DMS53 (cell line): ENCODE measurements around the gene SH3RF1.

ENCODE experiments used
- DNase-seq: peaks from one replicate; lab custom pipeline; 2025; lab: John Stamatoyannopoulos, UW

The SH3RF1 gene

GRCh38 chr4:169136796-169137557 lies 133.8 kb downstream of the SH3RF1 start:
- DNase-seq = no peak

- no peak for DNase-seq
Observed at GRCh38 chr4:169136330-169136729, 134.4 kb downstream of the SH3RF1 start.

GRCh38 chr4:169135776-169136175 lies 135.0 kb downstream of the SH3RF1 start:
- no peak for DNase-seq

DNA sequence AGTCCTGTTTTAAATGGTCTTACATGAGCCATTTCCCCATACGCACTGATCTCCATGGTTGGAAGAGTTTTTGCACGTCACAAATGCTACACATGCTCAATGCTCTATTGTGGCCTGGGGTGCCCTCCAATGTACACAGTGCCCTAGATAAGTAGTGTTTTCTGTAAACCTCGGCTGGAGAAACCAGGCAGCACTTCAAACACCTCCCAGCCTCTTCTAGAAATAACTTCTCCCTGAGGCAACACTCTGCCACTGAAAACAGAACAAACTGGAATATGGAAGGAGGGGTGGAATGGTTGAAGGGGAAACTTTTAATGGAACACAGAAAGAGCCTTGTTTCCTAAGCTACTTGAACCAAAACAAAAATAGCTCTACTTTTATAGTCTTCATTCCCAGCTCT lies 136.8 kb downstream of the SH3RF1 start:
- peak; percentile 20 for DNase-seq

GRCh38 chr4:169132561-169133305 lies 138.0 kb downstream of the SH3RF1 start:
- no peak for DNase-seq

DNA sequence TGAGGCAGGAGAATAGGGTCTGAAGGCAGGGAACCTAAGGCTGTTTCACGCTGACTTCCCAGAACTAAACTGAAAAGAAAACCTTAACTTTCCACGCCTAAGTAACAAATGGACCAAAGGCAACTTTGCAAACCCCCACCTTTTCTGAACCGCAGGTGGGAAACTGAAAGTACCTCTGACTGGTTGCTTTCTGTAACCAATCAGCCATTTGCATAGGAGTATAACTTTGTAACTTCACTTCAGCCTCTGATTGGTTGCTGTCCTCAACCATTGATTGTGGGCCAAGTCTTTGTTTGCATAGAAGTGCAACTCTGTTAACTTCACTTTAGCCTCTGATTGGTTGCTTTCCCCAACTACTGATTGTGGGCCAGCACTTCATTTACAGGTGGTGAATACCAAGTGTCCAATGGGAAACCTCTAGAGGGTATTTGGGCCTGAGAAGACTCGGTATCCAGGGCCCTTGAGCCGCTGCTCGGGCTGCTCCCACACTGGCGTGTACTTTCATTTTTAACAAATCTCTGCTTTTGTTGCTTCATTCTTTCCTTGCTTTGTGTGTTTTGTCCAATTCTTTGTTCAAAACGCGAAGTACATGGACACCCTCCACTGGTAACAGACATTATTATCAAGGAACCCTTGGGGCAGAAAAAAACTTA lies 139.1 kb downstream of the SH3RF1 start:
- no peak for DNase-seq

DNA sequence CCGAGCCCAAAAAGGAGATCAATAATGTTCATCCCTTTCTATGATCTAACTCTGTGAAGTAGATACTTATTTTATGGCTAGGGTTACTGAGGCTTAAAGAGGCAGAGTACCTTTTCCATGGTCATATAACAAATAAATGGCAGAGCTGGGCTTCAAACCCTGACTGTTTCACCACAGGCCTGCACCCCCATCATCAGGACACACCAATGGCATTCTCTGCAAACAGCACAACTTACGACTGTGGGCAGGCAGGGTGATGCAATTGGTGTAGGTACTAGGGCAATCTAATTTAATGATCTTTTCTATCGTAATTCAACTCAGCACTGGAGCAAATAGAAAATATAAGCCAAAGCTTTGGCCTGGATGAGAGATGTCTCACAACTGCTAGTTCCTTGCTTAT lies 141.9 kb downstream of the SH3RF1 start:
- DNase-seq = no peak

GRCh38 chr4:169127314-169127713 lies 143.4 kb downstream of the SH3RF1 start:
- DNase-seq = no peak

DNA sequence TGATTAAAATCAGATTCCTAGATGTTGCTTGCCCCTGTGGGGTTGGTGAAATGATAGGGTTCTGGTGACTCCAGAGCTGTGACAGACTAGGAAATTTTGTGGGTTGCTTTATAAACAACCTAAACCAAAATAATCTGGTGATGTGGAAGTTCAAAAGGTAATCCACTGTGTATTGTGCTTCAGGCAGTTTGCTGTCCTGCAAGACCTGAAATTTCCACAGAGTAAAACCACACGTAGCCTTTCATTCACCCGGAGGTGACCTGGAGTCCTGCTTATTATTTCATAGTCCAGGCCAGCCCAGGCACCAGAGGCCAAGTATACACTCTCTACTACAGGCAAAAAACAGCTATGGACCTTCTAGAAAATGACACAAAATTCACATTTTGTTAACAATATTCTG lies 146.1 kb downstream of the SH3RF1 start:
- no peak for DNase-seq

DNA sequence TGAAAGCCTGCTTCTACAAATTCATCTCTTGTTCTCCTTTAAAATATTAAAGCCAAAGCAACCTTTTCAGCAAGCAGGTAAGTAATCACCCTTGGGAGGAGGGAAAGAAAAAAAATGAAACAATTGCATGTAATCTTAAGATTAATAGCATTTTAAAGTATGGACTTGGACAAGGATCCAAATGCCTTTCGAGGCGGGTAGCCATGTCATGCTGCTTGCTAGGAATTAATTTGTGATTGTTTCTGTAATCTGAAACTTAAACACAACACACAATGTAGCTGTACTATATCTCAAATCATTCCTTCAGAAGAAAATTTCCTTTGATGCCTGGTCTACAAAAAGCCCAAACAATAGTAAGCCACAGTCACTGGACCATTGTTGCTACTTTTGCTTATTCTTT lies 148.3 kb downstream of the SH3RF1 start:
- no peak for DNase-seq

DNA sequence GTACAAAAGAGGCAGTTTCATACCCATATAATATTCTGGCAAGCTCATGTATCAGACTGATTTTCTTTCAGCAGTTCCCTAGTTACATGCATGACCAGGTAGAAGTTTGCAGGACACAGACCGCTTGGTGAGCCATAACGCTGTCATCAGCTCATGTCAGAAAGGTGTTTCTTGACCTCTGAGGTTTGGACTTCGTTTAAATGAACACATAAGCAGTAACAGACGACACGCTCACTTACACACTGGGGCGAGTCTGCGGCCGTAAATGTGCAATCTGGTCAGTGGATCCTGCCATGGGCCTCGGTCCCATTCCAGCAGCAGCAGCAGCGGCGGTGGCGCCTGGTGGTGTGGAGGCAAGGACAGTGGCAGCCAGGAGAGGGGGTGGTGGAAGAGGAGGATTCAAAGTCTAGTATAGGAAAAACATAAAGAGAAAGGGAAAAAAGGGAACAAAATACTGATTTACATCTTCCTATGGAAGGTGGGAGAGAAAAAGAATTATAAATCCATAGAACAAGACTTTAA lies 148.8 kb downstream of the SH3RF1 start:
- DNase-seq = no peak

DNA sequence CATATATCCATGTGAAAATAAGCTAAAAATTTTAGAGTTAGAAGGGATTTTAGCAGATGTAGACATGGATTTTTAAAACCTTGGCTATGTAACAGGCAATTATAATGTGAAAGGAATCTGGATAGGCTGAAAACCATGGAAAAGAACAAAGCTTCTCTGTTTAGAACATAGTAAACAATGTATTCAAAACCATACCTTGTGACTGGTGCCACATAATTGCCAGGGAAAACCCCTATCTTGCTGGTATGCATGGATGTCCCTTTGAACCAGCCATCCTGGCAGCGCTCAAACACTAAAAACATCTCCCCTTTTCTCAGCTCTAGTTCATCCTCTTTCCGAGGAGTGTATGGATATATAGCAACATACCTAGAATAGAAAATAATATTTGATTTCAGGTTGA lies 150.1 kb downstream of the SH3RF1 start:
- no peak for DNase-seq

DNA sequence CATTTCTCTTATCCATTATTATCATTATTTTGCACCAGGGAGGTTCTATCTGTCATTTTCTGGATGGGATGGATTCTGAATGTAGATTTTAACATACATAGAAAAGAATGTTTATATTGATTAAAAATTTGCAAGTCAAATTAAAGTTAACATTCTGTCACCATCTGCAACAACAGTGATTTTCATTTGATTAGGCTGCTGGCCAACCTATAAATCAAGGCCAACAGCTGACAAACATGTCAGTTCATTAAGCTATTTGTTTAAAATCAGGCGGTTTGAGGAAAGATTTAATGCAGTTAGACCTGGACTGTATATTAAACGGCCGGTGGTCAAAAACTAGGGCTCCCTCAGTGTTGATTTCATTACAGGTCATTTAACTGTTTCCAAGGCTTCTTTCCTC lies 151.2 kb downstream of the SH3RF1 start:
- DNase-seq = no peak

DNA sequence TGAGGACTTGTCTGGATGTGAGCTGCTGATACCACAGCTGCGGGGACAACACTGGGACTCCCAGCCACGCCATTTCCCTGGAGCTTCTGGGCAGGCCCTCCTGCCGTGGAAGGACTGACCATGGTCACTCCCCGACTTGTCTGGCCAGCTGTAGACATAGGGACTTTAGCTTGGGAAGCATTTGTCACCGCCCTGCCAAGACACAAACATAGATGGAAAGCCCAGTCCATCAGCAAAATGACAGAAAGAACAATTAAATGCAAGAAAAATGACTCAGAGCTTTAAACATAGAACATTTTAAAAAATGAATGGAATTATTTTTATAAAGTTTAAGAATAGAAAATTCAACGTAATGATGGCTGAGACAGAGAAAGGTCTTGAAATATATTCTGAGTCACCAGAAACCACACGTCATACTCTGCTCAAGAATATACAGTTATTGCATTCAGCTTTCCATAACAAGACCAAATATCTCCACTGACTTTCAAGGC lies 153.1 kb downstream of the SH3RF1 start:
- no peak for DNase-seq

DNA sequence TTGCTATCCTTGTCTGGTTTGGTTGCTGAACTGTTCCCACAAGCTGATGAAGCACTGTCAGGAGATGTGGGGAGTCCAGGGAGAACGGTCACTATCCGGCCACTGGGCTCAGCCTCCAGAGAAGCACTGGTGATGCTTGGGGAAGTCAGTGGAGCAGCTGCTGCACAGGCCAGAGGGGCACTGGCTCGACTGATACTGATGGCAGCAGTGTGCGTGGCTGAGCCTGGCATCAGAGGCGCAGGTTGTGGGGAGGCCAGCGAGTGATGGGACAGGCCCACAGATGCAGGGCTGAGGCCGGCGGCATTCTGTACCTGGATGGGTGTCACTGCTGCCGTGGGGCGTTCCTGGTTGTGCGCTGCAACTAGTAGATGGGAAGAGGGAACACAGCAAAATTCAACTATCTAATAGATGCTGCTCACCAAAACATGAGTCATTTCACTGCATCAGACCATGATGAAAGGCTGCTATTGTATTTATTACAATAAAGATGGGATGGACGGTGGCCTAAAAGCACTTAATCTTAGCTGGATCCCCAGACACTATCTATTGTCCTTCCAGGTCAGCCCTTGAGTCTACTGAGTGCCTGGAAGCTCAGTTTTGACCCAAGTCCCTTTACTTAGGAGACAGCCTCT lies 154.4 kb downstream of the SH3RF1 start:
- peak; percentile 53 for DNase-seq

DNA sequence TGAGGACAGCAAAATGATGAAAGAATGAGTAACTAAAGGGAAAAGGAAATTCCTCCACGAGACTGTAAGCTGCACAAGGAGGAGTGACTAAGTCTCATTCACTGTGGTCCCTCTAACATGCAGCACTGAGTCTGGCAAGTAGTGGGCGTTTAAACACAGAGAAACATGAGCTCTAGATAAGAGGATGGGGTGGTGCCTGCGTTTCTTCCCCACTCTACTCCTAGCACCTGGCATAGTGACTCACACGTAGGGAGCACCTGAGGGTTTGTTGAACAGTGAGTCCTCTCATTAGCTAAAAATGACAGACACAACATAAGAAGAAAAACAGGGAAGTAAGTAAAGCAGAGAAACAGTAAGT lies 154.9 kb downstream of the SH3RF1 start:
- DNase-seq = peak; percentile 93

DNA sequence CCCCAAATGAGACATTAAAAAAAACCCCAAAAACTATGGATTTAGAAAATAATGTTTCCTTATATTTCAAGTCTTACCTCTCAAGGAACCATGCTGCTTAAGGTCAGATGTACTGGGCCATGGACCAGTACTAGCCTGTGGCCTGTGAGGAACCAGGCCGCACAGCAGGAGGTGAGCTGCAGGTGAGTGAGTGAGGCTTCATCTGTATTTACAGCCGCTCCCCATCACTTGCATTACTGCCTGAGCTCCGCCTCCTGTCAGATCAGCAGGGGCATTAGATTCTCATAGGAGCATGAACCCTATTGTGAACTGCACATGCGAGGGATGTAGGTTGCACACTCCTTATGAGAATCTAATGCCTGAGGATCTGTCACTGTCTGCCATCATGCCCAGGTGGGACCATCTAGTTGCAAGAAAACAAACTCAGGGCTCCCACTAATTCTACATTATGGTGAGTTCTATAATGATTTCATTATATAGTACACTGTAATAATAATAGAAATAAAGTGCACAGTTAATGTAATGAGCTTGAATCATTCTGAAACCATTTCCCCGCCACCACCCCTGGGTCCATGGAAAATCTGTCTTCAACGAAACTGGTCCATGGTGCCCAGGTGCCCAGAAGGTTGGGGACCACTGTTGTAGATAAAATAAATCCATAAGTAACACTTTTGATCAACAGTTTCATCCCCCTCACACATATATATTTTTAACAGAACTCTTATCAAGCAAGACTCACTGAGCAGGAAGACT lies 155.4 kb downstream of the SH3RF1 start:
- DNase-seq = peak; percentile 58

DNA sequence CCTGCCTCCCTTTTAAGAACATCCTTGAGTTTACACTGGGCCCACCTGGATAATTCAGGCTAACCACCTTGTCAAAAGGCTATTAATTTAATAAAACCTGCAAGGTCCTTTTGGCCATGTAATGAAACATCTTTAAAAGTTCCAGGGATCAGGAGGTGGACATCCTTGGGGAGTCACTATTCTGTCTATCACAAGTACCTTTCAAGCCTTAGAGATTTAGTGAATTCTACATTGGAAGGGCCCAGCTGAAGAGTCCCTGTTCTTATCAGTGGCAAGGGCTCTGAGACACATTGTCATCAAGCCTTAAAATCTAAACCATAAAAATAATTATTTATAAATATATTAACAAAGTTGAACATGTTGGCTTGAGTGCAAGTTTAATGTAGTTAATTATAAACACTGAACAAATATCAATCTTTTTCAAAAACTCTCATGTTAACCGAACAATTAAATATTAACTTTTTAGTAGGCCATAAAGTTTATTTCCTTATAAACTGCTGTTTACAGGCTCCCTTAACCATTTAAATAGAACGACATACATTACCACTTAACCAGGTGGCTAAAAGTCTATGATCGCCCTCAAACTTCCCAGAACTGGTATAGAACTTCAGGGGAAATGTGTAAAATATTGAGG lies 156.3 kb downstream of the SH3RF1 start:
- no peak for DNase-seq

- no peak for DNase-seq
Observed at GRCh38 chr4:169110633-169111032, 160.1 kb downstream of the SH3RF1 start.

DNA sequence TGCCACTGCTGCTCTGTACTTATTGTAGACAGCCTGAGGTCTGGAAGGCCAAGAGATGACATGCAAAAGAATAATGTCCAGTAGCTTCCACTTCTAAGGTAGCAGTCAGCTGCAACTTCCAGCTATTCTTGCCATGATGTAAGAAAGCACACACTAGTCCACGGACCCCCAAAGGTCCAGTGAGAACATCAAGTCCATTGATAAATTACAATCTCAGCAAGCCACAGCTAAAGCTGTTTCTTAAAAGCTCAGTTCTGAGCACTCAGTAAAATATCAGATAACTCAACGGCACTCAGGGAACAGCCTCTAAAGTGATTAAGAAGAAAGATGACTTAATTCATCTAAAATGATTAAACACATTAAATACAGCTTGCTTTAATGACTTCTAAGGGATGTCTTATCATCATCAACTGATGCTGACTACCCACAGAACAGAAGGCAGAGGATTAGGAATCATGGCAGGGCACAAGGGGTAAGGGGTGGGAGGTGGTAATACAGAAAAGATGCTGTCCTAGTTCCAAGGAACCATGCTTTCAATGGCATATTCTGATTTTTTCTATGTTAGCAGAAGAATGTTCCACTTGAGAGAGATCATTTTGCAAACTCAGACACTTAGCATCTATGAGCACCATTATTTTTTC lies 161.6 kb downstream of the SH3RF1 start:
- no peak for DNase-seq

- no peak for DNase-seq
Observed at GRCh38 chr4:169108303-169108702, 162.5 kb downstream of the SH3RF1 start.
